GM18861 (cell line): ENCODE data around the gene GAPDHS.

Source experiments
- ATAC-seq: cut with Tn5 transposase; IDR thresholded peaks from one replicate; pipeline ENCODE4 v1.9.1; 2021; ENCODE audit not compliant: unreplicated experiment

Gene GAPDHS

GRCh38 chr19:35509861-35510625 is 23.2 kb upstream of the GAPDHS start:
- ATAC-seq: no peak

GRCh38 chr19:35510626-35510964 is 22.7 kb upstream of the GAPDHS start:
- no peak for ATAC-seq

DNA sequence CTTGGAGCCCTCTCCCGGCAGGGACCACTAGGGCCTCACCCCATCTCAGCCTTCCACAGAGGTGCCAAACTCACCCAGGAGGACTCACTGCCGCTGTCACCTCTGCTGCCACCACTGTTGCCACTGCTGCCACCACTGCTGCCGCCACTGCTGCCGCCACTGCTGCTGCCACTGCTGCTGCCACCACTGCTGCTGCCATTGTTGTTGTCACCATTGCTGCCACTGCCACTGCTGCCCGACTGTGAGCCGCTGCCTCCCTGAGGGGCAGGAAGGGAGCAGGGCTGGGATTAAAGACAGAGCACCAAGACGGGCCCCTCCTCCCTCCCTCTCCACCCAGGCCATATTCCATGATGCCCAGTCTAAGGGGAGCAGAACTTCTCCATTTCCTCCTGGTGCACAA is 21.9 kb upstream of the GAPDHS start:
- no peak for ATAC-seq

- ATAC-seq: no peak
Measured at GRCh38 chr19:35512831-35513627, 20.2 kb upstream of the GAPDHS start.

GRCh38 chr19:35513628-35514281 is 19.5 kb upstream of the GAPDHS start, which contains the start of gene DMKN:
Gene DMKN (minus strand): TSS chr19:35513649. CDS start chr19:35513475, 174 bp downstream.
- ATAC-seq: no peak

DNA sequence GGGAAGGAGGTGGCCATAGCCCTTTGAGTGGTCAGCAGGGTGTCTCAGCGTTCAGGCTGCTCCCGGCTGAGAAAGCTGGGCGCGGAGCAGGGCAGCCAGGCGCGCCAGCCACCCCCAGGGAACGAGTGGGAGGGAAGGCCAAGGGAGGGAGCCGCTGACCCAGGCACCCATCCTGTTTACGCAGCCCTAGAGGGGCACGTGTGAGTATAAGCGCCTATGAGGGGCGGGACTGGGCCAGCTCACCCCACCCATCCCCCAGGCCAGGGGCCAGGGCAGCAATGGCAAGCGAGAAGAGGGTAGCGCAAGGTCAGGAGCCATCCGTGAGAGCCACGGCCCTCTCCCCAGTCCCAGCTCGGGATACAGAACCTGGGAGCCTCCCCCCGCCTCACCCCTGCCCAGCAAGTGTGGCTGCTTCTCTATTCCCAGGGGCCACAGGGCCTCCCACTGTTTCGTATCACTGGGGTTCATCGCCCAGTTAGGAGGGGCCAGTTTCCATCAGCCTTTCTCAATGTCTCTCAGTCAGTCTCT is 18.9 kb upstream of the GAPDHS start:
- no peak for ATAC-seq

DNA sequence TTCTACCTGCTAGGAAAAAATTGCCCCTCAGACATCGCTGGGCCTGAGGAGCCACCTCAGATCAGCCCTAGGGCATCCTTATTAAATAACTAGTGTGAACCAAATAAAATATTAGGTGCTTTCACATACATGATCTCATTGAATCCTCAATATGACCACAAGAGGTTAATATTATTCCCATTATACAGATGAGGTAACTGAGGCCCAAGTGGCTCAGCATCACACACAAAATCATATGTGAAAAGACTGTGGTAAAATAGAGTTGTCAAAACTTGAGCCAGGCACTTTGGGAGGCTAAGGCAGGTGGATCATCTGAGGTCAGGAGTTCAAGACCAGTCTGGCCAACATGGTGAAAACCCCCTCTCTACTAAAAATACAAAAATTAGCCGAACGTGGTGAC is 16.9 kb upstream of the GAPDHS start:
- ATAC-seq: no peak

DNA sequence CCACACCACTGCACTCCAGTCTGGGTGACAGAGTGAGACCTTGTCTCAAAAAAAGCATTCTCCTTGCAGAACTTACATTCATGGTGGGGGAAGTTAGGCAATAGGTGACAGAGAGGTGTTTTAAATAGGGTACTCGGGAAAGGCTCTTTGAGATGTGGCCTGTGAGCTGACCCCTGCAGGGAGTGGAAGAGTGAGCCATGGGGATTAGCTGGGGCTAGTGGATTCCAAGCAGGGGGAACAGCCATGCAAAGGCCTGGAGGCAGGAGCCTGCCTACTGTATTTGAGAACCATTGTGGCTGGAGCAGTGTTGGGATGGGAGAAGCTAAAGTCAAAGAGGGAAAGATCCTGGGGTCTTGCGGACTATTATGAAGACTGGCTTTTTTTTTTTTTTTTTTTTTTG is 15.9 kb upstream of the GAPDHS start:
- no peak for ATAC-seq

GRCh38 chr19:35518313-35518712 is 14.9 kb upstream of the GAPDHS start:
- ATAC-seq: no peak

GRCh38 chr19:35519291-35519690 is 14.0 kb upstream of the GAPDHS start:
- no peak for ATAC-seq

DNA sequence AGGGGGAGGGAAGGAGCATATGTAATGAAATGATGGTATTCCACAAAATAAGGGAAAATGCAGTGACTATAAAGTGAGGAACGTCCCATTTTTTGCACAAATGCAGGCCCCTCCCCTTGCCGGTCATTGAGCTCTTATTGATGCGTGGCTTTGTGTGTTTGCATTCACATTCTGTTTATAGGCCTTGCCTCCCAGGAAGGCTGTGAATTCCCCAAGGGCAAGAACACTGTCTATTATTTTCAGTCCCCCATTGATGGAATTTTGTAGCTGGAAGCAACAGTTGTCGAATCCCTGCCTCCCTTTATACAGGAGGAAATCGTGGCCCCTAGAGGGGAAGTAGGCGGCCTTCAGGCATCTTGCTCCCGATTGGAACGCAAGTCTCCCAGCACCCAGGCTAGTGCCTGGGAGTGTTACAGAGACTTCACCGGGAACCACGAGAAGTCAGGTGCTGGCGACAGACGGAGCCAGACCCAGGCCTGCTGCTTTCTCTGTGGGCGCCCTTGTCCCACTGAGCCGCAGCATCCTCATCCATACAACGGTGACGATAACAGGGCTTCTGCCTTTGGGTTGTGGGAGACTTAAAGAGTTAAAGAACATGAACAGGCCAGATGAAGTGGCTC is 12.0 kb upstream of the GAPDHS start:
- ATAC-seq: no peak

GRCh38 chr19:35522745-35523327 is 10.4 kb upstream of the GAPDHS start:
- no peak for ATAC-seq

DNA sequence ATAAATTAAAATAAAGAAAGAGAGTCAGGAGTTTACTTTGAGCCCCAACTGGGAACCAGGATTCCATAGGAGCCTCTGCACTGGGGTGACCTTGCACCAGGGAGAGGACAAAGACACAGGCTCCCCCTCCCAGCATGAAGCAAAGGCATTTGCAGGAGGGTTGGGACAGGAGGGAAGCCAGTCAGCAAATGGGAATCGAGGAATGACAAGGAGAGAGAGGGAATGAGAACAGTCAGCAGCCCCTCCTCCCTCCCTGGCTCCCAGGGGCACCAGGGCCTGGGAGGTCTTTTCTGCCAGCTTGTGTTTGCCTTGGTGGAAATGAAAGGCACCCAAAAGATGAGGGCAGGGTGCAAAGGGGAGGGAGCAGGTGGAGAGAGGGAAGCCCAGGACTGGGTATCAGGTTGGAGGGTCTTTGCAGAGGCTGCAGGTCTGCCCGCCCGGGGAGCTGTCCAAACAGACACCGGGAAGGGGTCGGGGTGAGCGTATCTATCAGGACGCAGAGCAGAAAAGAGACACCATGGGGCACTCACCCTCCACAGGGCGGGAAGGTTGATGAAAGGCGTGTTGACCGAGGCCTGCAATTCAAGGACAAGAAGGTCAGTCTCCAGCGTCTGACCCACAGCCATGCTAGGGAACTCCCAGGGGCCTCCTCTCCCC is 8.9 kb upstream of the GAPDHS start:
- ATAC-seq: no peak

DNA sequence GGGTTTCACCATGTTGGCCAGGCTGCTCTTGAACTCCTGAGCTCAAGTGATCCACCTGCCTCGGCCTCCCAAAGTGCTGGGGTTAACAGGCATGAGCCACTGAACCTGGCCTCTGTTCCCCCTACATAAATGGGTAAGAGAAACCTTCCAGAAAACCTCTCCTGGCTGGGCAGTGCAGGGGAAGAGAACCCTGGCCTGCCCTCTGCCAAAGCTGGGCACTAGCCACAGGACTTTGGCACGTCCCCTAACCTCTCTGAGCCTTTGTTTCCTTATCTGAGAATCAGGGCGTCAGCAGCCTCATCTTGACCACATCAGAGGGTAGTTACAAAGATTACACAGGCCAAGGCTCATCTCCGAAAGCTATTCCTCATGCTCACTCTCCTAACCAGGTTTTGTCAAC is 7.4 kb upstream of the GAPDHS start:
- ATAC-seq: no peak

DNA sequence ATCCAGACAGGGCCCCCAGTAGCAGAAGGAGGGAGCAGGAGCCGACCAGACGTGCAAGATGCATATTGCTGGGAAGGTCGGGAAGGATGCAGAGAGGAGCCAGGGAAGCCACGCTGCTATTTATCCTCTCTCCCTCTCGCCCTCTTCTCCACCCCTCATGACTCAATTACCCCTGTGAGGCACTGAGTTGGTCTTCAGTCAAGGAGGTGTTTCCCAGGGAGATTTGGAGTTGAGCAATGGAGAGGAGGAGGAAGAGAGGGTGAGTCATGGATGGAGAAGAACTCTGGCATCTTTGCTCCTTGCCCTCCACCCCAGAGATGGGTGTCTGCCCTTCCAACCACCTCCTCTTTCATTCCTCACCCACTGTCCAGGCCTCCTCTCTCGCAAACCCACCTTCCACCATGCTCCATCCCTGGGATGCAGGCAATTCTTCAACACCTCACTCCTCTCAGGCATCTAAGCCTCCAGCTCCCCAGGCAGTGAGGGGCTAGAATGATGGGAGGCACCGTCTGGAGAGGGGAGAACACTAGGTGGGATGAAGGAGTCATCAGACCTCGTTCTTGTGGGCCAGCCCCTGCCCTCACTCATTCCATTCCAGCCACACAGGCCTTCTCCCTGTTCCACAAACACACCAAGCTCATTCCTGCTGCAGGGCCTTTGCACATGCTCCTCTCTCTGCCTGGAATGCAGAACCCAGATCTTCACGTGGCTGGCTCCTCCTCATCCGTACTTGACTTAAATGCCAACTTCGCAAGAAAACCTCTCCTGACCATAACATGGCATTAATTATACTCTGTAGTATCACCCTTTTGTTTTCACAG is 4.8 kb upstream of the GAPDHS start, which contains the start of gene SBSN:
TSS of gene SBSN (minus strand) at position 94 of the 821 bp plus-strand sequence. CDS start at position 64, 30 bp downstream.
- no peak for ATAC-seq

DNA sequence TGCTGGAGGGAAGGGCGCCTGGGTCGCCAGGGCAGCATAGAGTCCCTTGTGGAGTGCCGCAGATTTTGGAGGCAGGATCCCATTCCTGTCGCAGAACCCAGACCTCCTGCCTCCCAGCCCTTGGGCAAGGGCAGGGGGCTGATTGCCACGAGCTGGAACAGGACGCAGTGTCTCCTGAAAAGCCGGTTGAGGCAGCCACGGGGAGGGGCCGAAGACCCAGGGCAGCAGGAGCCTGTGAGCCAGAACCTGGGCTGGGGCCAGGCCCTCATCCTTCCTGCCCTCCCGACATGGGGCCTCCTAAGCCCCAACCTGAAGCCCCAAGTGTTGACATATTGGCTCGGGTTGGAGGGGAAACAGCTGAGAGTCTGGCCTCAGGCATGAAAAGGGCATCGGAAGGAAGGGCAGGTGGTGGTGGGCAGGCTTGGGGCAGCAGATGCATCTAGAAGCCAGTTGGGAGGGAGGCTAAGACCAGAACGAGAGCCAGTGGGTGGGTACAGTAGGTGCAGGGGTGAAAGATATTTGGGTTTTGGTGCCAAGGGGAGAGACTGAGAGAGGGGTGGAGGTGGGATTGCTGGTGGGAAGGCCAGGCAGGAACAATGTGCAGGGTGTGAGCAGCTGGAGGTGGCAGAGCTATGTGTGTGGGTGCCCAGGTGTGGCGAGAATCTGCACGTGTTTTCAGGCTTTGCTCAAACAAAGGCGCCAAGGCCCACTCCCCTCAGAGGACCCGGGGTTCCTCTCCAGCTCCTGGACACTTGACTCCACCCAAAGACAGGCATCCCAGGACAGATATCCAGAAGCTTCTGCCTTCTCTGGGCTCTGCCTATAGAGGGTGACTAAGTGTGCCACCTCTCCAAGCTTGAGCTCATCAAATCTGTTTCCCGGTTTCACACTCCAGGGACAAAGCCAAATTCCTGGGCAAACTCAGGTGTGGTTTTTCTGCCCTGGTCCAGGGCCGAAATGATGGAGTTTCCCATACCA is 3.7 kb upstream of the GAPDHS start:
- no peak for ATAC-seq

DNA sequence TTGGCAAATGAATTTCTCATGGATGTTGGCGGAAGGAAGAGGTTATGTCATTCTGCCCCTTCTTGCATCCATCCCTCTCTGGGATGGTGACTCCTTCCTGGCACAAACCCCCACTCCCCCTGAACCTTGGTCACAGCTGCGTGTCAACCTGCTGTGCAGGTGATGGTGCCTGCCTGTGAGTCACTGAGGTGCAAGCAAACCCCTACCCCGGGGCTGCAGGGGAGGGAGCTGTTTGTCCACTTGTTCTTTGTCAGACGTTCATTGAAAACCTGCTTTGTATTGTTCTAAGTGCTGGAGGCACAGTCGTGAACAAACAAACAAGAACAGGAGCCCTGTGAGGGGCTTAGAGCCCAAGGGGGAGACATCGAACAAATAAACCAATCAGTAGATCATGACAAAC is 2.0 kb upstream of the GAPDHS start:
- no peak for ATAC-seq

- ATAC-seq: no peak
Measured at GRCh38 chr19:35533822-35534392, 651 bp downstream of the GAPDHS start.
